Activated naive CD4-positive, alpha-beta T cell (primary cell): ENCODE measurements around the gene TEX35.
A peak's percentile ranks its signal among the peaks of the same experiment; 100 is the strongest.
"Not testable (repeated sequence)": the region's sequence is repeated elsewhere in the genome, so short reads cannot be mapped to it uniquely, and the experiment has no call there.

Experiments
- DNase-seq, 4 experiments: peaks; one replicate each; lab custom pipeline; 2025; lab: John Stamatoyannopoulos, UW

Gene TEX35

GRCh38 chr1:178541829-178542553, 29.1 kb downstream of the TEX35 start:
- peak in 1 of 4 experiments; percentile 22 for DNase-seq

GRCh38 chr1:178542554-178543289, 29.8 kb downstream of the TEX35 start:
- DNase-seq, result peak; percentile 72 to 84 (median 83)

GRCh38 chr1:178543290-178543607, 30.3 kb downstream of the TEX35 start:
- no peak for DNase-seq

- no peak for DNase-seq
Measured at GRCh38 chr1:178544531-178544930, 31.6 kb downstream of the TEX35 start.

GRCh38 chr1:178548108-178548507, 35.2 kb downstream of the TEX35 start:
- no peak for DNase-seq

GRCh38 chr1:178551307-178551706, 38.4 kb downstream of the TEX35 start:
- no peak for DNase-seq

- DNase-seq, result no peak
Measured at GRCh38 chr1:178551940-178552339, 39.0 kb downstream of the TEX35 start.

- DNase-seq, result no peak
Measured at GRCh38 chr1:178552856-178553255, 39.9 kb downstream of the TEX35 start.

- not testable (repeated sequence) for DNase-seq
Measured at GRCh38 chr1:178554351-178554750, 41.4 kb downstream of the TEX35 start.

GRCh38 chr1:178555613-178556012, 42.7 kb downstream of the TEX35 start:
- not testable (repeated sequence) for DNase-seq

GRCh38 chr1:178558816-178559215, 45.9 kb downstream of the TEX35 start:
- not testable (repeated sequence) for DNase-seq

- DNase-seq, result no peak
Measured at GRCh38 chr1:178560871-178561376, 48.0 kb downstream of the TEX35 start.

GRCh38 chr1:178563099-178563820, 50.4 kb downstream of the TEX35 start:
- no peak for DNase-seq

GRCh38 chr1:178564086-178564782, 51.3 kb downstream of the TEX35 start:
- DNase-seq, result no peak

GRCh38 chr1:178564783-178565180, 51.9 kb downstream of the TEX35 start:
- DNase-seq, result no peak

GRCh38 chr1:178565586-178565985, 52.7 kb downstream of the TEX35 start:
- DNase-seq, result no peak

GRCh38 chr1:178566187-178566586, 53.3 kb downstream of the TEX35 start:
- no peak for DNase-seq

GRCh38 chr1:178571807-178572206, 58.9 kb downstream of the TEX35 start:
- no peak for DNase-seq
